Suprapubic skin (tissue), 4 donors: Measurements from ENCODE around the gene SSH3. TPM values are rescaled to one million over a fixed set of nuclear protein-coding genes. Genes with fewer than 3 reads are reported as not detected.
A peak's percentile ranks its signal among the peaks of the same experiment; 100 is the strongest.

ENCODE experiments used
- DNase-seq, 2 donors: peaks; one replicate each; pipeline ENCODE4 v3.0.0-alpha.2; 2019; ENCODE audit warnings: low spot score in 2 of 2
- H3K27ac ChIP-seq: fragments of 200-600 bp; sonication (generic); one replicate; pipeline ENCODE4 v1.5.1; 2019
- H3K27me3 ChIP-seq: fragments of 200-600 bp; sonication (generic); one replicate; pipeline ENCODE4 v1.5.1; 2019
- H3K36me3 ChIP-seq: fragments of 200-600 bp; sonication (generic); one replicate; pipeline ENCODE4 v1.5.1; 2019
- H3K4me1 ChIP-seq: fragments of 200-600 bp; sonication (generic); one replicate; pipeline ENCODE4 v1.5.1; 2019
- H3K4me3 ChIP-seq: fragments of 200-600 bp; sonication (generic); one replicate; pipeline ENCODE4 v1.5.1; 2019; ENCODE audit warnings: mild to moderate bottlenecking
- H3K9me3 ChIP-seq: fragments of 200-600 bp; sonication (generic); one replicate; pipeline ENCODE4 v1.5.1; 2019
- EP300 ChIP-seq: sonication (generic); formaldehyde crosslinking; IDR thresholded peaks from one replicate; pipeline ENCODE4 v1.6.1; 2017; ENCODE audit warnings: antibody characterized with exemption
- POLR2A ChIP-seq, 2 donors: fragments of 450-650 bp; IDR thresholded peaks; one replicate each; pipeline ENCODE4 v1.6.1; 2017; ENCODE audit warnings: antibody characterized with exemption in 2 of 2, mild to moderate bottlenecking in 2 of 2, moderate library complexity in 2 of 2
- POLR2AphosphoS5 ChIP-seq, 3 donors: sonication (generic); formaldehyde crosslinking; IDR thresholded peaks; one replicate each; pipeline ENCODE4 v1.6.1; 2017; ENCODE audit warnings: antibody characterized with exemption in 3 of 3
- WGBS: methylation state at CpG from one replicate; pipeline ENCODE4 v1.1.5; 2018; 5-methylcytosine and 5-hydroxymethylcytosine counted together
- total RNA-seq, 4 donors: library from RNA; depleted of rRNA; stranded (reverse); fragments of >200 nt; gene quantifications; one replicate each; pipeline ENCODE4 v1.1.0, GENCODE V29; 2016
- TF ChIP-seq, protein P1 (sequence below), 2 donors: fragments of 200-600 bp in 1 of 2; fragments of 450-650 bp in 1 of 2; sonication (generic) in 1 of 2; IDR thresholded peaks; one replicate each; pipeline ENCODE4 v1.5.1; 2016 to 2019; ENCODE audit warnings: antibody characterized with exemption in 2 of 2, mild to moderate bottlenecking in 1 of 2, moderate library complexity in 1 of 2

The SSH3 gene
- total RNA-seq, 4 donors from 2014 or later = 49.4 to 107 (median 63.9) TPM

DNA sequence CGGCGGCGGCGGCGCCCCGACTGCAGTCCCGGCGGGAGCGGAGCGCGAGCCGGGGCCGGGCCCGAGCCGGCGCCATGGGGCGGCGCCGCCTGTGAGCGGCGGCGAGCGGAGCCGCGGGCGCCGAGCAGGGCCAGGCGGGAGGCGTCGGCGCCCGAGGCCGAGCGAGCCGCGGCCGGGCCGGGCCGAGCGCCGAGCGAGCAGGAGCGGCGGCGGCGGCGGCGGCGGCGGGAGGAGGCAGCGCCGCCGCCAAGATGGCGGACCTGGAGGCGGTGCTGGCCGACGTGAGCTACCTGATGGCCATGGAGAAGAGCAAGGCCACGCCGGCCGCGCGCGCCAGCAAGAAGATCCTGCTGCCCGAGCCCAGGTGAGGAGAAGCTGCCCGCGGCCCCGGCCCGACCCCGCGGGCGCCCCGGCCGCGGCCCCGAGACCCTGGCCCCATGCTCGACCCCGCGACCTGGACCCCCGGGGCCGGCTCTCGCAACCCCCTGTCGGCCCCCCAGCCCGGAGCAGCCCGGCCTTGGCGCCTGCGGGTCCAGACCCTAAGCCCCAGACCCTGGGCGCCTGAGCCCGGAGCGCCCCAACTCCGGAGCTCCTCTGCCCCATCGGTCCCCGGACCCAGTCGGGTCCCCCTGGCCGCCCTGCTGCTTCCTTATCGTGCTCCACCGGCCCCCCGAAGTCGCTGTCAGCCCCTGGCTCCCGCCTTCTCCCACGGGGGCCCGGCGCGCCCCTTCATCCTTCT is 36.7 kb upstream of the SSH3 start, which contains the start of gene GRK2:
Gene GRK2, plus strand, starts transcription at position 25 of the 739 bp plus-strand sequence. Its CDS starts 227 bp downstream, at position 252.
- Histone ChIP-seq H3K9me3 (no peaks in the 10 kb centered on the region), H3K4me3 (peak within 1 kb of the TSS; percentile 95), H3K4me1 (peaks cover 93% of the 10 kb centered on the region), H3K27me3 (no peaks in the 10 kb centered on the region), H3K27ac (peak within 1 kb of the TSS; percentile 91), H3K36me3 (no peaks in the 10 kb centered on the region)
- 0% methylated on average over 2 of the region's 103 CpGs for WGBS
- no peak for DNase-seq
- TF ChIP-seq, protein P1, sequence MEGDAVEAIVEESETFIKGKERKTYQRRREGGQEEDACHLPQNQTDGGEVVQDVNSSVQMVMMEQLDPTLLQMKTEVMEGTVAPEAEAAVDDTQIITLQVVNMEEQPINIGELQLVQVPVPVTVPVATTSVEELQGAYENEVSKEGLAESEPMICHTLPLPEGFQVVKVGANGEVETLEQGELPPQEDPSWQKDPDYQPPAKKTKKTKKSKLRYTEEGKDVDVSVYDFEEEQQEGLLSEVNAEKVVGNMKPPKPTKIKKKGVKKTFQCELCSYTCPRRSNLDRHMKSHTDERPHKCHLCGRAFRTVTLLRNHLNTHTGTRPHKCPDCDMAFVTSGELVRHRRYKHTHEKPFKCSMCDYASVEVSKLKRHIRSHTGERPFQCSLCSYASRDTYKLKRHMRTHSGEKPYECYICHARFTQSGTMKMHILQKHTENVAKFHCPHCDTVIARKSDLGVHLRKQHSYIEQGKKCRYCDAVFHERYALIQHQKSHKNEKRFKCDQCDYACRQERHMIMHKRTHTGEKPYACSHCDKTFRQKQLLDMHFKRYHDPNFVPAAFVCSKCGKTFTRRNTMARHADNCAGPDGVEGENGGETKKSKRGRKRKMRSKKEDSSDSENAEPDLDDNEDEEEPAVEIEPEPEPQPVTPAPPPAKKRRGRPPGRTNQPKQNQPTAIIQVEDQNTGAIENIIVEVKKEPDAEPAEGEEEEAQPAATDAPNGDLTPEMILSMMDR (IDR thresholded peaks at IDR 0.05) = no peak
- no peak for TF ChIP-seq POLR2A (IDR thresholded peaks at IDR 0.05)
- TF ChIP-seq POLR2AphosphoS5 (IDR thresholded peaks at IDR 0.05) = no peak
- no peak for TF ChIP-seq EP300

DNA sequence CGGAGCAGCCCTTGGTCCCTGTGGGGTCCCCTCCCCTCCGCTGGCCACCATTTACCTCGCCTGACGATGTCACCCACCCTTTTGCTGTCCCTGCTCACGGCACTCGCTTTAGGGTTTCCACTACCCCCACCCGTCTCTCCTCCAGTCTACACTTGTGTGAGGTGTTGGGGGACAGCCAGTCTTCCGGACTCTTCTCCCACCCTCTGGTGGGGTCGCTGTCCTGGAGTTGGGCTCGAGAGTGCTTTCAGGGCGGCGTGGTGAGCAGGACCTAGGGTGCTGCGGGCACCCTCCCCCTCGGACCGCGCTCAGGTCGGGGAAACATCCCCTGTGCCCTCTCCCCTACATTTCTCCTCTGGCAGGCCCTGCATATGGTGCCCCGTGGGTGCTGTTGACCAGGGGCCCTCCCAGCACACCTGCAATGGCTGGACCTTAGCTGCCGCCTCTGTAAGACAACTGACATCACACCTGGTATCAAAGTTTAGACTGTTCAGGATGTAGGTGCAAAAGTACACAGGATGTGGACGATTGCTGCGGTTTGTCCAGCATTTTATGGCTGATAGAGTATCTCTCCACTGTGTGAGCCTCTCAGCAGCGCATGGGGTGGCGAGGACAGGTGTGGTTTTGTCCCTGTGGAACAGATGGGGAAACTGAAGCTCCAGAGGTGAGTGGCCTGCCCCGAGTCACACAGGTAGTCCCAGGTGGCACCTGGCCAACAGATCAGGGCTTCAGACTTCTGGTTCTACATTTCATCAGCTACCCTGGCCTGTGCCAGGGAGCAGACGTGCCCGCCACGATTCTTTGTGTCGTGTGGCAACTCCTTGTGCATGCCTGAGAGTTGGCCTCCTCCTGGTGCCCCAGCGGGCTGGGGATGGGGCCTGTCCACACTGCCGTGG is 35.9 kb upstream of the SSH3 start:
- H3K9me3 ChIP-seq = no peaks in the 10 kb centered on the region
- TF ChIP-seq, protein P1 (IDR thresholded peaks at IDR 0.05) = no peak
- TF ChIP-seq POLR2AphosphoS5 (IDR thresholded peaks at IDR 0.05) (no peak), POLR2A (IDR thresholded peaks at IDR 0.05) (no peak), EP300 (no peak)
- H3K27ac ChIP-seq = peak overlapping the region; percentile 91
- peak overlapping the region; percentile 95 for H3K4me3 ChIP-seq
- WGBS = 11% methylated on average over 9 of the region's 30 CpGs
- peaks cover 93% of the 10 kb centered on the region for H3K4me1 ChIP-seq
- no peaks in the 10 kb centered on the region for H3K36me3 ChIP-seq
- DNase-seq = no peak
- no peaks in the 10 kb centered on the region for H3K27me3 ChIP-seq

DNA sequence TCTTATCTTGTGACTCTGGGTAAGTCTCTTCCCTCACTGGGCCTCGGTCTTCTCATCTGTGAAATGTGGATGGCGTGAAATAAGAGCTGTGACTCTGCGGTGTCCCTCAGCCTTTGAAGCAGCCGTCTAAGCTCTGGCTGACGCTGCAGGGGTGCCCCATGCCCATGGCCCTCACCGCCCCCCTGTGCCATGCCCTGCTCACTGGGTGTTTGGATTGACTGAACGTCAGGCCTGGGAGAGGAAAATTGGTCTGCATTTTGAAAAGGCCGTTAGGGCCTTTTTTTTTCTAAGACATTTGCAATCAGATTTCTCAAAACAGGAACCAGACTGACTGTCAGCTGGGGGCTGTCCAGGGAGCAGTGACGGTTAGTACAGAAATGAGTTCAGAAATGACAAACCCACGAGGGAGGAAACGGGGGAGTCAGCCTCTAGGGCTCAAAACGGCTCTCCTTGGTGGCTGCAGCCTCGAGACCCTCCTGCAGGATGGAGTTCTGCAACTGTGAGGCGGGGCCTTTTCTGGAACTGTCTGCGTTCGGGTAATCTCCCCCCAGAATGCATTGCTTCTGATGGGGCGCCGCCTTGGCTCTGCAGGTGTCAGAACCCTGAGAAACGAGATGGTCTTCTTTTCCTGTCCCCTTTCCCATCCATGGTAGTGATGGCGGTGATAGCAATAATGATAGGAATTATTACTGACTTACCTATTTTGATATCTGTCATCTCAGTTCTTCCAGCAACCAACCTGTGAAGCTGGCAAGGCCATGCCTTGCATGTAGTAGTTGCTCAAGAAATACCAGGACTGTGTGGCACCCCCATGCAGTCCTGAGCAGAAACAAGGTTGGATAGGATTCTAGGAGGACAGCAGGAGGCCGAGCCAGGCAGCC is 35.0 kb upstream of the SSH3 start:
- Histone ChIP-seq H3K4me3 (peak overlapping the region; percentile 95), H3K27ac (peak overlapping the region; percentile 91), H3K4me1 (peaks cover 93% of the 10 kb centered on the region), H3K36me3 (no peaks in the 10 kb centered on the region), H3K27me3 (no peaks in the 10 kb centered on the region), H3K9me3 (no peaks in the 10 kb centered on the region)
- TF ChIP-seq POLR2AphosphoS5 (IDR thresholded peaks at IDR 0.05) (no peak), POLR2A (IDR thresholded peaks at IDR 0.05) (no peak), EP300 (no peak)
- TF ChIP-seq, protein P1 (IDR thresholded peaks at IDR 0.05) = no peak
- WGBS = 50% methylated on average over 20 of the region's 21 CpGs
- DNase-seq = no peak

DNA sequence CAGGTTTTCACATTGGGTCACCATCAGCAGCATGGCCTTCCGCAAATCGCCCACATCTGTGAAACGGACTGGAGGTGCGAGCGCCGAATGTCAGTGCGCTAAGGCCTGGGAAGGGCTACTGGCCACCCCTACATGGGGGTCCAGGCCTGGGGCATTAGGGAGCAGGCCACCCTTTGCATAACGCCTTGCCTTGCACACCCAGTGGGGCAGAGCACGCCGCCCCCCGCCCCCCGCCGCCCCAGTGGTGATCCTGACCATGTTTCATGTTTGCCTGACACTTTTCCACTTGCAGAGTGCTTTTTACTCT is 34.4 kb upstream of the SSH3 start:
- DNase-seq = peak in 1 of 2 donors; percentile 44
- no peak for TF ChIP-seq POLR2AphosphoS5 (IDR thresholded peaks at IDR 0.05)
- TF ChIP-seq, protein P1 (IDR thresholded peaks at IDR 0.05) = no peak
- TF ChIP-seq POLR2A (IDR thresholded peaks at IDR 0.05) = no peak
- TF ChIP-seq EP300 = no peak
- 75% methylated on average over 11 of the region's 13 CpGs for WGBS
- Histone ChIP-seq H3K9me3 (no peaks in the 10 kb centered on the region), H3K27me3 (no peaks in the 10 kb centered on the region), H3K36me3 (no peaks in the 10 kb centered on the region), H3K4me1 (peaks cover 93% of the 10 kb centered on the region), H3K4me3 (peak overlapping the region; percentile 95), H3K27ac (peak overlapping the region; percentile 63)
